HG03457 (cell line): ENCODE measurements around the gene C2orf74.

Source experiments
- ATAC-seq: cut with Tn5 transposase; IDR thresholded peaks from one replicate; pipeline ENCODE4 v1.9.1; 2021; ENCODE audit warnings: moderate number of reproducible peaks; ENCODE audit not compliant: unreplicated experiment

The C2orf74 gene

GRCh38 chr2:61210332-61210981, 48.5 kb downstream of the C2orf74 start:
- no peak for ATAC-seq

- no peak for ATAC-seq
Observed at GRCh38 chr2:61214171-61214570, 52.2 kb downstream of the C2orf74 start.
